MM.1S (cell line): ENCODE data around the gene RBBP5.

Experiments
- CTCF ChIP-seq: fragments of 300-600 bp; sonication (generic); IDR thresholded peaks from 2 replicates; pipeline ENCODE4 v1.5.1; 2016; ENCODE audit warnings: antibody characterized with exemption, low read length, mixed read lengths
- EZH2 ChIP-seq: fragments of 300-600 bp; sonication (generic); optimal IDR thresholded peaks from 2 replicates; pipeline ENCODE3; 2017; ENCODE audit warnings: low read depth, mild to moderate bottlenecking, antibody characterized with exemption, low read length, mixed read lengths

- TF ChIP-seq CTCF (no peak), EZH2 (no peak)
Measured at GRCh38 chr1:205144046-205144720, 22.4 kb upstream of the RBBP5 start.
